Activated CD4-positive, alpha-beta T cell treated with anti-CD3 and anti-CD28 coated beads for 48 hours (primary cell): Measurements from ENCODE around the gene BRF1.

Experiments
- DNase-seq: peaks from one replicate; pipeline ENCODE4 v3.0.0-alpha.2; 2020

BRF1 gene

GRCh38 chr14:105223770-105224544 is 76.8 kb downstream of the BRF1 start:
- no peak for DNase-seq

GRCh38 chr14:105223260-105223659 is 77.5 kb downstream of the BRF1 start:
- DNase-seq, result no peak

- DNase-seq, result no peak
These were observed 79.1 kb downstream of the BRF1 start for GRCh38 chr14:105221598-105222178.

GRCh38 chr14:105220699-105221597 is 79.9 kb downstream of the BRF1 start:
- no peak for DNase-seq

GRCh38 chr14:105219753-105220152 is 81.0 kb downstream of the BRF1 start:
- no peak for DNase-seq

- no peak for DNase-seq
These were observed 81.7 kb downstream of the BRF1 start for GRCh38 chr14:105219043-105219612.

GRCh38 chr14:105218611-105219010 is 82.2 kb downstream of the BRF1 start:
- no peak for DNase-seq

- no peak for DNase-seq
These were observed 83.0 kb downstream of the BRF1 start for GRCh38 chr14:105217774-105218173.

- no peak for DNase-seq
These were observed 84.1 kb downstream of the BRF1 start for GRCh38 chr14:105216490-105217247.

- no peak for DNase-seq
These were observed 85.2 kb downstream of the BRF1 start for GRCh38 chr14:105215602-105216001.

GRCh38 chr14:105214324-105214915 is 86.4 kb downstream of the BRF1 start:
- DNase-seq, result no peak

- DNase-seq, result no peak
These were observed 87.4 kb downstream of the BRF1 start for GRCh38 chr14:105213361-105213760.

GRCh38 chr14:105212541-105213300 is 88.1 kb downstream of the BRF1 start:
- no peak for DNase-seq

GRCh38 chr14:105211758-105212089 is 89.1 kb downstream of the BRF1 start:
- no peak for DNase-seq

- no peak for DNase-seq
These were observed 89.6 kb downstream of the BRF1 start for GRCh38 chr14:105211086-105211757.

- no peak for DNase-seq
These were observed 90.4 kb downstream of the BRF1 start for GRCh38 chr14:105210266-105211025.

- DNase-seq, result no peak
These were observed 91.2 kb downstream of the BRF1 start for GRCh38 chr14:105209646-105210045.

- DNase-seq, result no peak
These were observed 91.7 kb downstream of the BRF1 start for GRCh38 chr14:105209091-105209490.

GRCh38 chr14:105208738-105209075 is 92.1 kb downstream of the BRF1 start:
- no peak for DNase-seq
